A549 (cell line): ENCODE results near the gene SMS.

Source experiments
- HEYL ChIP-seq: fragments of 250-450 bp; sonication (Bioruptor Pico); IDR thresholded peaks from 2 replicates; pipeline ENCODE4 v1.8.0; 2021; ENCODE audit warnings: mild to moderate bottlenecking, moderate library complexity
- MYC ChIP-seq: IDR thresholded peaks from 2 replicates; pipeline ENCODE4 v1.6.1; 2012; ENCODE audit warnings: mild to moderate bottlenecking, inconsistent platforms, low read length, improper control_type of control experiment, borderline replicate concordance
- POLR2A ChIP-seq: IDR thresholded peaks from 2 replicates; pipeline ENCODE4 v1.6.1; 2012; ENCODE audit warnings: mild to moderate bottlenecking, low read length
- SREBF2 ChIP-seq: fragments of 450-650 bp; IDR thresholded peaks from 2 replicates; pipeline ENCODE4 v1.6.1; 2014; ENCODE audit warnings: mild to moderate bottlenecking, moderate library complexity
- TFCP2L1 ChIP-seq: fragments of 250-450 bp; sonication (Bioruptor Pico); IDR thresholded peaks from 2 replicates; pipeline ENCODE4 v1.5.0; 2021; ENCODE audit warnings: mild to moderate bottlenecking
- ZC3H11A ChIP-seq: fragments of 450-650 bp; IDR thresholded peaks from 2 replicates; pipeline ENCODE4 v1.6.1; 2014; ENCODE audit warnings: antibody characterized with exemption, mild to moderate bottlenecking
- TF ChIP-seq, protein P1 (sequence below): fragments of 200-600 bp; sonication (generic); IDR thresholded peaks from 2 replicates; pipeline ENCODE4 v1.6.1; 2016; ENCODE audit warnings: antibody characterized with exemption, mild to moderate bottlenecking, moderate library complexity
- TF ChIP-seq, protein P2 (sequence below): IDR thresholded peaks from 2 replicates; pipeline ENCODE4 v1.6.1; 2012
- TF ChIP-seq, protein P3 (sequence below): fragments of >200 bp; sonication (Bioruptor Twin); formaldehyde crosslinking; IDR thresholded peaks from 3 replicates; pipeline ENCODE4 v1.5.1; 2016
- TF ChIP-seq, protein P4 (sequence below): fragments of 450-650 bp; IDR thresholded peaks from 2 replicates; pipeline ENCODE4 v1.6.1; 2014; ENCODE audit warnings: antibody characterized with exemption

DNA sequence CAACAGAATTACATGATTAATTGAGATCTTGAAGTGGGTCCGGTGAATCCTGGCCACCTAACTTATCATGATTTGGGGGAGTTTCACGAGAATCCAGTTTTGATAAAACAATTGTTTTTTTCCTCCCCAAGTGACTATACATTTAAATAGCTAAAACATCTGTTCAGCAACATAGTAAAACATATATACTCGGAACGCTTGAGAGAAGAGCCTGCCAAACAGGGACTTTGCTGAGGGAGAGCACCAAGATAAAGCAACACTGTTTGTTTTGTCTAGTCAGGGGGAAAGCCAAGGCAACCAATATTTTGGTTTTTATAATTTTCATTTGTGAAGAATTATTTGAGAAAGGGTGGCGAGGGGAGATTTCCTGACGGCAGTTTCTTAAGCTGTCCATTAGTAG lies 92.0 kb downstream of the SMS start:
- TF ChIP-seq, protein P1, sequence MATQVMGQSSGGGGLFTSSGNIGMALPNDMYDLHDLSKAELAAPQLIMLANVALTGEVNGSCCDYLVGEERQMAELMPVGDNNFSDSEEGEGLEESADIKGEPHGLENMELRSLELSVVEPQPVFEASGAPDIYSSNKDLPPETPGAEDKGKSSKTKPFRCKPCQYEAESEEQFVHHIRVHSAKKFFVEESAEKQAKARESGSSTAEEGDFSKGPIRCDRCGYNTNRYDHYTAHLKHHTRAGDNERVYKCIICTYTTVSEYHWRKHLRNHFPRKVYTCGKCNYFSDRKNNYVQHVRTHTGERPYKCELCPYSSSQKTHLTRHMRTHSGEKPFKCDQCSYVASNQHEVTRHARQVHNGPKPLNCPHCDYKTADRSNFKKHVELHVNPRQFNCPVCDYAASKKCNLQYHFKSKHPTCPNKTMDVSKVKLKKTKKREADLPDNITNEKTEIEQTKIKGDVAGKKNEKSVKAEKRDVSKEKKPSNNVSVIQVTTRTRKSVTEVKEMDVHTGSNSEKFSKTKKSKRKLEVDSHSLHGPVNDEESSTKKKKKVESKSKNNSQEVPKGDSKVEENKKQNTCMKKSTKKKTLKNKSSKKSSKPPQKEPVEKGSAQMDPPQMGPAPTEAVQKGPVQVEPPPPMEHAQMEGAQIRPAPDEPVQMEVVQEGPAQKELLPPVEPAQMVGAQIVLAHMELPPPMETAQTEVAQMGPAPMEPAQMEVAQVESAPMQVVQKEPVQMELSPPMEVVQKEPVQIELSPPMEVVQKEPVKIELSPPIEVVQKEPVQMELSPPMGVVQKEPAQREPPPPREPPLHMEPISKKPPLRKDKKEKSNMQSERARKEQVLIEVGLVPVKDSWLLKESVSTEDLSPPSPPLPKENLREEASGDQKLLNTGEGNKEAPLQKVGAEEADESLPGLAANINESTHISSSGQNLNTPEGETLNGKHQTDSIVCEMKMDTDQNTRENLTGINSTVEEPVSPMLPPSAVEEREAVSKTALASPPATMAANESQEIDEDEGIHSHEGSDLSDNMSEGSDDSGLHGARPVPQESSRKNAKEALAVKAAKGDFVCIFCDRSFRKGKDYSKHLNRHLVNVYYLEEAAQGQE = no peak
- TF ChIP-seq, protein P2, sequence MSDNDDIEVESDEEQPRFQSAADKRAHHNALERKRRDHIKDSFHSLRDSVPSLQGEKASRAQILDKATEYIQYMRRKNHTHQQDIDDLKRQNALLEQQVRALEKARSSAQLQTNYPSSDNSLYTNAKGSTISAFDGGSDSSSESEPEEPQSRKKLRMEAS = no peak
- TF ChIP-seq, protein P3, sequence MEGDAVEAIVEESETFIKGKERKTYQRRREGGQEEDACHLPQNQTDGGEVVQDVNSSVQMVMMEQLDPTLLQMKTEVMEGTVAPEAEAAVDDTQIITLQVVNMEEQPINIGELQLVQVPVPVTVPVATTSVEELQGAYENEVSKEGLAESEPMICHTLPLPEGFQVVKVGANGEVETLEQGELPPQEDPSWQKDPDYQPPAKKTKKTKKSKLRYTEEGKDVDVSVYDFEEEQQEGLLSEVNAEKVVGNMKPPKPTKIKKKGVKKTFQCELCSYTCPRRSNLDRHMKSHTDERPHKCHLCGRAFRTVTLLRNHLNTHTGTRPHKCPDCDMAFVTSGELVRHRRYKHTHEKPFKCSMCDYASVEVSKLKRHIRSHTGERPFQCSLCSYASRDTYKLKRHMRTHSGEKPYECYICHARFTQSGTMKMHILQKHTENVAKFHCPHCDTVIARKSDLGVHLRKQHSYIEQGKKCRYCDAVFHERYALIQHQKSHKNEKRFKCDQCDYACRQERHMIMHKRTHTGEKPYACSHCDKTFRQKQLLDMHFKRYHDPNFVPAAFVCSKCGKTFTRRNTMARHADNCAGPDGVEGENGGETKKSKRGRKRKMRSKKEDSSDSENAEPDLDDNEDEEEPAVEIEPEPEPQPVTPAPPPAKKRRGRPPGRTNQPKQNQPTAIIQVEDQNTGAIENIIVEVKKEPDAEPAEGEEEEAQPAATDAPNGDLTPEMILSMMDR = no peak
- TF ChIP-seq HEYL (CRISPR knock-in tag) = no peak
- TF ChIP-seq MYC = no peak
- TF ChIP-seq TFCP2L1 (CRISPR knock-in tag) = no peak
- TF ChIP-seq, protein P4, sequence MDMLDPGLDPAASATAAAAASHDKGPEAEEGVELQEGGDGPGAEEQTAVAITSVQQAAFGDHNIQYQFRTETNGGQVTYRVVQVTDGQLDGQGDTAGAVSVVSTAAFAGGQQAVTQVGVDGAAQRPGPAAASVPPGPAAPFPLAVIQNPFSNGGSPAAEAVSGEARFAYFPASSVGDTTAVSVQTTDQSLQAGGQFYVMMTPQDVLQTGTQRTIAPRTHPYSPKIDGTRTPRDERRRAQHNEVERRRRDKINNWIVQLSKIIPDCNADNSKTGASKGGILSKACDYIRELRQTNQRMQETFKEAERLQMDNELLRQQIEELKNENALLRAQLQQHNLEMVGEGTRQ = no peak
- no peak for TF ChIP-seq POLR2A
- TF ChIP-seq SREBF2 = no peak
- TF ChIP-seq ZC3H11A = no peak
